IPS-18c (cell line): ENCODE data around the gene PHF24.

Experiments
- H3K4me3 ChIP-seq: 2 replicates; pipeline ENCODE4 v1.7.0; 2013; ENCODE audit warnings: low read depth, mild to moderate bottlenecking, low read length, moderate library complexity; ENCODE audit not compliant: insufficient read depth
- H3K9me3 ChIP-seq: one replicate; pipeline ENCODE4 v1.6.1; 2013; ENCODE audit warnings: mild to moderate bottlenecking, low read length, moderate library complexity; ENCODE audit not compliant: control insufficient read depth, insufficient read depth

The PHF24 gene

DNA sequence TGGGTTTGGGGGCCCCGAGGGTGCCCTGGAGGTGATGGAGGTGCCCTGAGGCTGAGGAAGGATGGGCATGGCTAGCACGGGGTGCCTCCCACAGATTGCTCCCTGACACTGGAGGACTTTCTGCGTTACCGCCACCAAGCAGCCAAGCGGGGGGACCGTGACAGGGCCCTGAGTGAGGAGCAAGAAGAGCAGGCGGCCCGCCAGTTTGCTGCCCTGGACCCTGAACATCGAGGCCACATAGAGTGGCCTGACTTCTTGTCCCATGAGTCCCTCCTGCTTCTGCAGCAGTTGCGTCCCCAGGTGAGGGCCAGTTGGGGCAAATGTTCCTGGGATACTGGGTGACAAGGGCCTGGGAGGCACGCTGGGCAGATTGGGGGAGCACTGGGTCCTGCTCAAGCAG, 18.4 kb downstream of the PHF24 start:
- no peak overlapping the region for H3K4me3 ChIP-seq
- no peaks in the 10 kb centered on the region for H3K9me3 ChIP-seq

DNA sequence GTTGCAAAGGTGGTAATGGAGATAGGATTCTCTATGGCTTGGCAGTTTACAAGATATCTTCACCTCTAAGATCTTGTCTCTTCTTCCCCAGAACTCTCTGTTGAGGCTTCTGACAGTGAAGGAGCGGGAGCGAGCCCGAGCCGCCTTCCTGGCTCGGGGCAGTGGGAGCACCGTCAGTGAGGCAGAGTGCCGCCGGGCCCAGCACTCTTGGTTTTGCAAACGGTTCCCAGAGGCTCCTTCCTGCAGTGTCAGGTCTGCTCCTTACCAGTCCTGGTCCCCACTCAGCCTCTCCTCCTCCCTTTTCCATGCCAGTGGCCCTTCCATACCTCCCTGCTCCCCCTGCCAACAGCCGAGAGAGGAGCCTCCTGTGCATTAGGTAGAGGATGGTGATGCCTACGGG, 18.9 kb downstream of the PHF24 start:
- no peak overlapping the region for H3K4me3 ChIP-seq
- no peaks in the 10 kb centered on the region for H3K9me3 ChIP-seq

- Histone ChIP-seq H3K9me3 (no peaks in the 10 kb centered on the region), H3K4me3 (no peak overlapping the region)
Observed at GRCh38 chr9:34980181-34980761, 22.2 kb downstream of the PHF24 start.

DNA sequence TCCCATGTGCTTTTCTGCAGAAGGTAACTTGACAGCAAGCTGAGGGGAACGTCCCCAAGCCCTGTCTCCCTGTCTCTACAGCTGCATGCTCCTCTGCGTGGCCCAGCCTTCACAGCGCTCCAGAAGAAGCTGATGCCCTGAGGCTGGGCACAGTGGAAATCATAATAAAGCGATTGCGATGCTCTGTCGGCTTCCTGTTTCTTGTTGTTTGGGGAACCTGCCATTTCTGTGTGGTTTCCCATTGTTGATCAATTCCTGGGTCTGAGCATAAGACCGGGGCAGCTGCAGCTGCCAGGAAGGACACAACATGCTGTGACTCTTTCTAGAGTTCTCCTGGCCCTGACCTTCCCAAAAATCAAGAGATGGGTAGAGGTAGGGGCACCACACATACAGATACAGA, 24.3 kb downstream of the PHF24 start:
- no peaks in the 10 kb centered on the region for H3K9me3 ChIP-seq
- H3K4me3 ChIP-seq, result no peak overlapping the region

- no peaks in the 10 kb centered on the region for H3K9me3 ChIP-seq
- no peak overlapping the region for H3K4me3 ChIP-seq
Observed at GRCh38 chr9:34983209-34983608, 25.1 kb downstream of the PHF24 start.

DNA sequence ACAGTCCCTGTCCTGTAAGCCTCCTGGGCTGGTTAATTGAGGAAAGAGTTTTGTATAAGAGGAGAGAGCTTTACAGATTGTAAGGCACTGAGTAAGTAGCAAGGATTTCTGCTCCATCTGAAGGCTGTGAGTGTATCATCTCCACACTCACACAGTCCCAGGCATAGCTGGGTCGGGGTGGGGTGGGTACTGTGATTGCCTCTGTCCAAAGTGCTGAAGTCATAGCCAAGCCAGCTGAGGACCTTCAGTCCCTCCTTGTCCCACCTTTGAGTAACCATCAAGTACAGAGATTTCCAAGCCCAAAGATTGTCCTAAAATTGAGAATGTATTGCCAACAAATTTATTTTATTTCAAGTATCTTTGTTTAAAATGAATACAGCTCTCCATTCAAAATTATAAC, 26.0 kb downstream of the PHF24 start:
- Histone ChIP-seq H3K4me3 (no peak overlapping the region), H3K9me3 (no peaks in the 10 kb centered on the region)

DNA sequence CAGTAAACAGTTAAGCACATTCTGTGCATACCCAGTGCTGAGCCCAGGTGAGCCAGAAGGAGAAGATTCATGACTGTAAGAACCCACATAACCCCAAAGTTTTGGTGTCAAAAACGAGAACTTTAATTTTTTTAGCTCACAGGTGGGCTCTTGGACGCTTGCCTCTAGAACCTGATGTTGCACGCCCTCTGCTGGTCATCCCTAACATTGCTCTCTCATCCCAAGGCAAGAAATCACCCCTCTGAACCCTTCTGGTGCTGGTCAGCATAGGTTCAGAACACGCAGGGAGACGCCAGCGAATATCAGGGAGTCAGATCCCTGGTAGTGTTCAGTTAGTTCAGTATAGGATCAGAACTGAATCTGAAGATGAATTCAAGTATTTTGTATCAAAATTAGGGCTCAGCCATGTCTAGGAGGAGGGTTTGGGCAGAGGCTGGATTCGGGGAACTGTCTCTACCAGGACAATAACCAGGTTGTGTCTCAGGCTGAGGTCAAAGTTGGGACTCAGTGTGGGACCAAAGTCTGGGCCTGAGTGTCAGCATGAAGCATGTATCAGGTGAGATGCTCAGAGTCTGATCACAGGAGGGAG, 27.3 kb downstream of the PHF24 start:
- Histone ChIP-seq H3K4me3 (no peak overlapping the region), H3K9me3 (no peaks in the 10 kb centered on the region)

DNA sequence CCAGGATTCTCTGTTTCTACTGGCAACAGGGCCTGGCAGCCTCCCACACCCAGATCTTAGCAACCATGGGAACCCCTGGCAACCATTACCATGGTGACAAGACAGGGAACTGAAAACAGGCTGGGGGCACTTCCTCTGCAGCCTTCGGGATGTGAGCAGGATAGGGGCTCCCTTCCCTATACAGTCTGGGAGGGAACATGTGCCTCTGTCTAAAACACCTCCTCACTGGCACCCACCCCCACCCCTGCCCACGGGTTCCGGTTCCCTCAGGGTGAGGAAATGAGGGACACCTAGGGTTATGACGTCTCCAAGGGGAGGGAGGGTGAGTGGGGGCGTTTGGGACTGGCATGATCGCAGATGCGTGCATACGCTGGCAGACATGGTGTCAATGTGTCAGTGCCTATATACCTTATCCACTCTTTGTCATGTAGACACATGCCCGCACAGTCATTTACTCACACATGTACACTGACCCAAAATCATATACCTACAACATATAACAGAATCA, 28.5 kb downstream of the PHF24 start:
- H3K9me3 ChIP-seq, result no peaks in the 10 kb centered on the region
- H3K4me3 ChIP-seq, result no peak overlapping the region

- H3K4me3 ChIP-seq, result no peak overlapping the region
- H3K9me3 ChIP-seq, result no peaks in the 10 kb centered on the region
Observed at GRCh38 chr9:34987160-34987901, 29.2 kb downstream of the PHF24 start.

DNA sequence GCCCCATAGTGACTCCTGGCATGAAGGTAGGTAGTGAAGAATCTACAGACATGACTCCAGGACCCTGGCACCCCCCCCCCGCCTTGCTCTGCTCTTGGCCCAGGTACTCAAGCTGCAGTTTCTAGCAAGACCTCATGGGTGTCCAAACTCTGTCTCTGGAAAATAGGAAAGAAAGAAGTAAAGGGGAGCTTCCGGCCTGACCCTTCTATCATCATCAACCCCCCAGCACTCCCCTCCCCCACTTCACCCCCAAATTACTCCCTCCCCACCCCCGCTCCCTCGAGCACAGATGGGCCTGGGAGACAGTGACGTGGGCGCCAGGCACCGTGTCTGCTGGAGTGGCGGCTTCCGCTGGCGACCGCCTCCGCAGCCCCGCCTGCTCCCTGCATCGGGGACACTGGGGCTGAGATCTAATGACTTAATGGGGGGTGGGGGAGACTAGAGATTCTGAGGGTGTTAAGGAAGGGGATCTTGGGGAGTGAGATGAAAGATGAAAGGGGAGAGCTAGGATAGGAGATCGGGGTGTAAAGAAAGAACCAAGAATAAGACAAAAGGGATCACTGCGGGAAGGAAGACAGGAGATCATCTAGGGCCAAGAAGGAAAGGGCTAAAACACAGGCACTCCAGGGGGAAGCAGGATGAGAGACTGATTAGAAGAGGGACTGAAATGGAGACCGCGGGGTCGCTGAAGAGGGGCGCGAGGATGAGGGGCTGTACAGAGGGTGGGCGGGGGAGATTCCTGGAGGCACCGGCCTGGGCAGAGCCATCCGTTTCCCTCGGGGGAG, 30.3 kb downstream of the PHF24 start:
- H3K9me3 ChIP-seq, result no peaks in the 10 kb centered on the region
- peak overlapping the region; percentile 74 for H3K4me3 ChIP-seq

DNA sequence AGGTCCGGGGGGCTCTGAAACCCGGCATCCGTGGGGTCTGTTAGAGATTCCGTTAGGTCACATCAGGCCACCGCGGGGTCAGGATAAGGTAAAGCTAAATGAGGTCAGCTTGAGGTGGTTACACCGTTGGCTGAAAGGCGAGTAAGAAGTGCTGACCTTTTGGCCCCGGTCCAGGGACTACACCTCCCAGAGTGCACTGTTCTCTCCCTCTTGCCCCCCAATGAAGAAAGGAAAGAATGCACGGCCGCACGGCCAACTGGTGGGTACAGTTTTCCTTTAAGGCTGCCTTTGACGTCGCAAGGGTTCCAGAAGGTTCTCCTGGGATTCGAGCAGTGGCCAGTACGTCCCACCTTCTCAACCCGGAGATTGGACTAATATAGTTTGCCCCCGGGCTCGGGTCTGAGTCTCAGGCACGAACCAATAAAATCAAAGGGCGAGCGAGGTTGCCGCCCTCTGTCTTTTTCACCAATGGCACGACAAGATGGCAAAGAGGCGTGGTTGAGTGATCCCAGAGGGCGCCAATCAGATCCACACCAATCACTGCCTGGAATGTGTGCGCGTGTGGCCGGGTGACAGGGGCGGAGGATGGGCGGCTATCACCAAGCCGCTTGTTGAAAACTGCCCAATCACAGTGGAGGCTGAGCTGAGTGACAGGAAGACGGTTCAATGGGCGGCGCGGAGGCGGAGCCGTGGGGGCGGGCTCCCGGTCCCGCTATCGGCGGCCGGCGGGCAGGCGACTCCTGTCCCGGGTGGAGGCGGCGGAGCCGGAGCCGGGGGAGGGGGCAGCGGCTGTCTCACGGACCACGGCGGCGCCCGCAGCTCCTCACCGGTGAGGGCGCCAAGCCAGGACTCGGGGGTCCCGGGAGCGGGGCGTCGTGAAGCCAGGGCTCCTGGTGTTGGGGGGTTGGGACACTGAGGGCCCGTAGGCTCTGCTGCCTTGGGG, 31.2 kb downstream of the PHF24 start, which contains the start of gene DNAJB5:
DNAJB5 (plus strand) TSS at position 743 of the 943 bp plus-strand sequence. CDS start 886 bp downstream, outside the sequence.
- H3K4me3 ChIP-seq, result peak within 1 kb of the TSS; percentile 91
- H3K9me3 ChIP-seq, result no peaks in the 10 kb centered on the region

DNA sequence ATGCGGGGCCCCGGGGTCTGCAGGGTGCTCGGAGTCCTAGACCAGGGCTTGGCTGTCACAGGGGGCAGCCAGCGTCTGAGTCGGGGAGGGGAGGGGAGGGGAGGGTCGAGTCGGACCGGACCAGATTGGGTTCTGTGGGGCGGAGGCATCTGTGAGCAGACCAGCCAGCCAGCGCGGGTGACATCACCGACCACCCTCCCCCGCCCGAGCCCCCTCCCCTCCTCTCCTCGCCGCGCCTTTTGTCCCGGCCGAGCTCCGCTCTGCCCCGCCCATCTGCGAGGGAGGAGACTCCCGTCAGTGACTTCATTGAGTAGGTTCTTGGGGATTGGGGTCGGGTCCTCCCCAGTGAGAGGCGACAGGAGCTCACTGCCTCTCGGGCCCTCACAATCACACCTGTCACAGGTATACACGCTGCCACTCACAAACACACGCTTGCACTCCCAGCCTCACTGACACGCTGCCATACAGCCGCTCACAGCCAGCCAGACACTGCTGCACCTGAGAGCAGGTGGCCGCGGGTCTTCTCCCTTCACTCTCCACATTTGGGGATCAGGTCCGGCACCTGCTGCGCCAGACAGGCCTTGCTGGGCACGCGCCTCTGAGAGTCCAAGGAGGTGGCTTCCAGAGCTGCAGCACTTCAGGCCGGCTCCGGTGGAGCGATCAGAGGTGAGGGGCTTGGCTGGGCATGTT, 32.0 kb downstream of the PHF24 start:
- H3K4me3 ChIP-seq, result peak overlapping the region; percentile 91
- no peaks in the 10 kb centered on the region for H3K9me3 ChIP-seq

GRCh38 chr9:34990908-34991606, 33.0 kb downstream of the PHF24 start:
- no peaks in the 10 kb centered on the region for H3K9me3 ChIP-seq
- H3K4me3 ChIP-seq, result peak overlapping the region; percentile 91

DNA sequence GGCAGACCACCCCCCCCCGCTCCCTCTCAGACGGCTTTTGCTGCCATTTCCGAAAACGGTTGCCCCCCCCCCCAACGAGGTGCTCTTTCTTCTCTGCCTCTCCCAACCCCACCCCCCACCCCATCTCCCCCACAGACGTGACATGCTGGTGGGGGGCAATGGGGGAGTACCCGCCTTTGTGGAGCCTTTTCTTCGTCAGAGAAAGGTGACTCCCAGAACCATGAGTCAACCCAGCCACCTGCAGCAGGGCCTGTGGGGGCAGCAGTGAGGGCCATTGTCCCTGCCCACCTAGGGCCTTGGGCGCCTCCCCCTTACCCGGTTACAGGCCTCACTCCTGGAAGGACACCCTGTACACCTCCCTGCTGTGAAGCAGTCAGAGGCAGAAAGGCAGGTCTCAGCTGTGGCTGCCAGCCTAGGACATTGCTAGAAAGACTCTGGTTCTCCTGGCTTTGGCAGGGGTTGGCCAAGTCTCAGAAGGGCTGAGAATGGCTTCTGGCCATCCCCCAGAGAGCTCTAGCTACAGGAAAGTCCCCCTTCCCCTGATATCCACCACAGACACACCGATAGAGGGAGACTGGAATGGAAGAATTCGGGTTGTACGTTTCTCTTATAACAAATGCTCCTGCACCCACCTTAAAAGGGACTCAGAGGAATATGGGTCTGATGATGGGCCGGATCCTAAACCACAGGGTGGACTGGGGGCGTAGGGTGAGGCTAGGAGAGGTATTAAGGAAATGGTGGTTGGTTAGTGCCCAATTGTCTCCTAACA, 33.7 kb downstream of the PHF24 start:
- Histone ChIP-seq H3K4me3 (peak overlapping the region; percentile 44), H3K9me3 (no peaks in the 10 kb centered on the region)

DNA sequence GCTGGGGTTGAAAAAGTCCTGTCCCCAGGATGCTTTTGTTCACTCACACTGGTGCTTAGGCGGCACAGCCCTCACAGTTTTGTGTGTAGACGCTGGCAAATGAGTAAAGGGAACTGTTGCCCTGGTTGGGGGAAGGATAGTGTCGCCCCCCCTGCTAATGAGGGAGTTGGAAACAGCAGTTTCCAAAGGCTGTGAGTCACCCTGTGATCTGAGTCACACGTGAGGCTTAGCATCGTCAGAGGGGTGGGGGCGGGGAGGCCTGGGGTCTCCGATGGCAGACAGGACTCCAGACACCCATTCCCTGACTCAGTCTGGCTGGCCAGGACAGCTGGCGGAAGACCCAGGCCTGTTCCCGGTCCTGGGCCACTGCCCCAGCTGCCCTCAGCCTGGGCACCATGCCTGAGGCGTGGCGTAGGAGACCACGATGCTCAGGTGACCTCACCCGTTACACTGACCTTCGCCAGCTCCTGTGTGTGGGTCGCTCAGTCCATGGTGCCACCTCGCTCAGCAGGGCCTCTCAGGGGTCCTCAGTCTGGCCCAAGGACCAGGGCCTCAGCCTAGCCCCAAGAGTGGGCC, 34.4 kb downstream of the PHF24 start:
- no peak overlapping the region for H3K4me3 ChIP-seq

More for the DNA sequence above, 34.4 kb downstream of the PHF24 start:
- no peaks in the 10 kb centered on the region for H3K9me3 ChIP-seq
